ENCODE results near the gene POMT1.

- no peak for TF ChIP-seq CTCF (conservative IDR thresholded peaks at IDR 0.05; ENCODE audit: low read depth in 2 of 2)
- no peak for TF ChIP-seq POLR2AphosphoS5 (IDR thresholded peaks at IDR 0.05; ENCODE audit: low read depth)
- TF ChIP-seq ETS1 (IDR thresholded peaks at IDR 0.05): no peak
- no peak for TF ChIP-seq CREB1 (CRISPR knock-in tag; IDR thresholded peaks at IDR 0.05; ENCODE audit: low read depth)
These were observed 23.8 kb upstream of the POMT1 start for GRCh38 chr9:131478911-131479310.

All from GM23338 (cell line).